HepG2 (cell line): Measurements from ENCODE around the gene RPP25L. TPM values are rescaled to one million over a fixed set of nuclear protein-coding genes. Genes with fewer than 3 reads are reported as not detected.

Source experiments
- ATAC-seq: fragments of 200-7000 bp; cut with Tn5 transposase; 3 replicates; pipeline ENCODE4 v1.9.1; 2020; ENCODE audit warnings: mild to moderate bottlenecking, moderate library complexity
- BruUV-seq: library from RNA; stranded (reverse); fragments of 400-500 nt; replicated peaks from 2 replicates; lab custom pipeline; 2021; lab: Mats Ljungman, UMichigan
- CTCF ChIA-PET: fragments of 300-600 bp; formaldehyde crosslinking; extraction: SDS; loops from one replicate; lab custom pipeline; 2021; ENCODE audit warnings: low total read pairs, inconsistent platforms, low intra/inter-chr PET ratio; lab: Yijun Ruan, JAX
- POLR2A ChIA-PET: fragments of 350-600 bp; sonication (Branson Sonifier 250); formaldehyde crosslinking; loops from one replicate; lab custom pipeline; 2020; ENCODE audit warnings: antibody characterized with exemption, inconsistent platforms; lab: Yijun Ruan, JAX
- DNase-seq: peaks from one replicate; pipeline ENCODE4 v3.0.0-alpha.2; 2015; ENCODE audit warnings: low spot score
- FAIRE-seq: peaks from 3 replicates; lab custom pipeline; 2011; peaks lifted over from hg19 to GRCh38; lab: Jason Lieb, UNC
- H2AFZ ChIP-seq: one replicate; pipeline ENCODE4 v1.6.1; 2011; ENCODE audit warnings: low read length, inconsistent platforms
- H3K27ac ChIP-seq: fragments of 300-600 bp; 3 replicates; pipeline ENCODE4 v1.8.0; 2011; ENCODE audit warnings: mixed run types, mild to moderate bottlenecking, mixed read lengths, low read length, inconsistent platforms; ENCODE audit not compliant: insufficient read depth; ENCODE audit errors: extremely low read length
- H3K27me3 ChIP-seq, 2 experiments: fragments of 200-600 bp in 1 of 2; 2 replicates in 1 of 2; 3 replicates in 1 of 2; pipeline versions ENCODE4 v1.6.0 to v1.8.0; 2011; ENCODE audit warnings: low read length in 2 of 2, mild to moderate bottlenecking in 2 of 2, moderate library complexity in 2 of 2, inconsistent platforms in 1 of 2; ENCODE audit not compliant: insufficient read depth in 2 of 2, control insufficient read depth in 1 of 2
- H3K36me3 ChIP-seq, 2 experiments: fragments of 200-600 bp in 1 of 2; replicated peaks in 1 of 2; 2 replicates in 1 of 2; 3 replicates in 1 of 2; pipeline versions ENCODE4 v1.5.1 to v1.8.0; 2011; ENCODE audit warnings: low read length in 2 of 2, inconsistent platforms in 1 of 2; ENCODE audit not compliant: insufficient read depth in 2 of 2, control insufficient read depth in 1 of 2
- H3K4me1 ChIP-seq: 2 replicates; pipeline ENCODE4 v1.5.1; 2012; ENCODE audit warnings: low read length, inconsistent platforms; ENCODE audit not compliant: insufficient read depth
- H3K4me2 ChIP-seq: 2 replicates; pipeline ENCODE4 v1.6.0; 2011; ENCODE audit warnings: low read depth, low read length, inconsistent platforms
- H3K4me3 ChIP-seq, 3 experiments: fragments of 200-600 bp in 1 of 3; sonication (generic), shearing (Covaris generic) in 1 of 3; replicated peaks in 1 of 3; 2 replicates each; pipeline ENCODE4 v1.5.1; 2011 to 2016; ENCODE audit warnings: low read length in 3 of 3, inconsistent platforms in 2 of 3, low read depth in 2 of 3, mild to moderate bottlenecking in 2 of 3, control low read depth in 1 of 3, mixed read lengths in 1 of 3; ENCODE audit not compliant: insufficient read depth in 1 of 3
- H3K79me2 ChIP-seq: one replicate; pipeline ENCODE4 v1.6.1; 2011; ENCODE audit warnings: low read length, inconsistent platforms; ENCODE audit not compliant: insufficient read depth
- H3K9ac ChIP-seq: 2 replicates; pipeline ENCODE4 v1.6.0; 2011; ENCODE audit warnings: mild to moderate bottlenecking, low read depth, low read length, inconsistent platforms; ENCODE audit not compliant: insufficient read depth
- H3K9me3 ChIP-seq: 2 replicates; pipeline ENCODE4 v1.5.1; 2012; ENCODE audit warnings: mild to moderate bottlenecking, low read length
- H4K20me1 ChIP-seq: 2 replicates; pipeline ENCODE4 v1.6.0; 2011; ENCODE audit warnings: inconsistent platforms, mild to moderate bottlenecking, low read length, moderate library complexity; ENCODE audit not compliant: insufficient read depth
- ARNT ChIP-seq: fragments of 450-650 bp; IDR thresholded peaks from 2 replicates; pipeline ENCODE4 v1.6.1; 2017
- CREB1 ChIP-seq, 2 experiments: fragments of 450-650 bp in 1 of 2; IDR thresholded peaks; 2 replicates each; pipeline ENCODE4 v1.6.1; 2016 to 2017; ENCODE audit warnings: control low read depth in 1 of 2, mild to moderate bottlenecking in 1 of 2, missing compliant biosample characterization in 1 of 2, missing genetic modification characterization in 1 of 2
- ETV5 ChIP-seq: IDR thresholded peaks from 2 replicates; pipeline ENCODE4 v1.6.1; 2018; ENCODE audit warnings: missing biosample characterization, missing genetic modification reagents, inconsistent platforms, borderline replicate concordance
- HOXA5 ChIP-seq: sonication (generic); formaldehyde crosslinking; IDR thresholded peaks from 2 replicates; pipeline ENCODE4 v1.4.0; 2020; ENCODE audit warnings: missing genetic modification reagents
- HOXD1 ChIP-seq: sonication (generic); formaldehyde crosslinking; IDR thresholded peaks from 2 replicates; pipeline ENCODE4 v1.5.0; 2020; ENCODE audit warnings: missing genetic modification reagents
- ISX ChIP-seq: sonication (generic); formaldehyde crosslinking; conservative IDR thresholded peaks from 2 replicates; pipeline ENCODE4 v1.5.0; 2020; ENCODE audit warnings: missing genetic modification reagents
- MXD4 ChIP-seq: IDR thresholded peaks from 2 replicates; pipeline ENCODE4 v1.6.1; 2016; ENCODE audit warnings: mild to moderate bottlenecking, missing biosample characterization, missing genetic modification reagents
- MXI1 ChIP-seq: IDR thresholded peaks from 3 replicates; pipeline ENCODE4 v1.6.1; 2012; ENCODE audit warnings: low read depth, low read length, inconsistent platforms, borderline replicate concordance
- RXRA ChIP-seq: sonication (generic); formaldehyde crosslinking; IDR thresholded peaks from 2 replicates; pipeline ENCODE4 v1.5.1; 2020; ENCODE audit warnings: missing genetic modification reagents
- ZBTB39 ChIP-seq: sonication (generic); formaldehyde crosslinking; IDR thresholded peaks from 2 replicates; pipeline ENCODE4 v1.5.0; 2020; ENCODE audit warnings: missing genetic modification reagents
- ZFP82 ChIP-seq: sonication (generic); formaldehyde crosslinking; IDR thresholded peaks from 2 replicates; pipeline ENCODE4 v1.5.1; 2020; ENCODE audit warnings: mild to moderate bottlenecking, missing genetic modification reagents, borderline replicate concordance
- ZNF530 ChIP-seq: sonication (generic); formaldehyde crosslinking; IDR thresholded peaks from 2 replicates; pipeline ENCODE4 v1.5.0; 2020; ENCODE audit warnings: low read depth, mild to moderate bottlenecking, missing genetic modification reagents
- ZNF660 ChIP-seq: sonication (generic); formaldehyde crosslinking; IDR thresholded peaks from 2 replicates; pipeline ENCODE4 v1.5.1; 2020; ENCODE audit warnings: mild to moderate bottlenecking, low read depth, missing genetic modification reagents, borderline replicate concordance
- ZNF7 ChIP-seq: IDR thresholded peaks from 2 replicates; pipeline ENCODE4 v1.6.1; 2016; ENCODE audit warnings: missing biosample characterization, missing genetic modification reagents
- ZSCAN30 ChIP-seq: sonication (generic); formaldehyde crosslinking; IDR thresholded peaks from 2 replicates; pipeline ENCODE4 v1.5.0; 2020; ENCODE audit warnings: mild to moderate bottlenecking, missing genetic modification reagents
- WGBS: methylation state at CpG from one replicate; pipeline ENCODE4 v1.1.6; 2017; ENCODE audit warnings: low lambda C conversion rate; 5-methylcytosine and 5-hydroxymethylcytosine counted together
- in situ Hi-C: cut with HindIII; loops from 2 replicates; pipeline ENCODE4 v1.10.0; 2017; ENCODE audit warnings: low pct_unique_long_range_greater_than_20kb; ENCODE audit not compliant: extremely low pct_ligation_motif_present
- intact Hi-C: fragments of 100-400 bp; cut with micrococcal nuclease; formaldehyde crosslinking; loops from one replicate; pipeline ENCODE4 v1.10.0; 2022; ENCODE audit not compliant: unreplicated experiment
- polyA plus RNA-seq, 8 experiments: library from polyadenylated mRNA; depleted of rRNA in 3 of 8; stranded (reverse) in 7 of 8; unstranded in 1 of 8; fragments of >200 nt; fragmentation: Illumina TruSeq in 4 of 8; extraction: Trizol in 4 of 8; gene quantifications; 2 replicates each; pipeline versions ENCODE4 v1.2.1 to v1.2.3, GENCODE V29; 2011 to 2016; ENCODE audit warnings: low read depth in 4 of 8, missing spikeins in 1 of 8, mixed read lengths in 1 of 8; ENCODE audit not compliant: insufficient read depth in 1 of 8
- total RNA-seq, 5 experiments: library from RNA; depleted of rRNA; stranded (reverse); fragments of >200 nt; fragmentation: Illumina TruSeq; extraction: Trizol; gene quantifications; 2 replicates each; pipeline ENCODE4 v1.2.3, GENCODE V29; 2016; ENCODE audit warnings: low read depth in 1 of 5
- TF ChIP-seq, protein P1 (sequence below): sonication (generic); formaldehyde crosslinking; IDR thresholded peaks from 2 replicates; pipeline ENCODE4 v1.5.1; 2020; ENCODE audit warnings: missing genetic modification reagents, mild to moderate bottlenecking, borderline replicate concordance

The RPP25L gene
- total and polyA plus RNA-seq, 2 of the 13 experiments (the other 11 are each of a cell fraction or from before 2014, with no cell fraction given), result 24.5 to 27.3 TPM

GRCh38 chr9:34573599-34574325, 38.1 kb downstream of the RPP25L start (continued):
- TF ChIP-seq RXRA (CRISPR knock-in tag) (no peak), HOXA5 (no peak), ISX (CRISPR knock-in tag) (no peak)

DNA sequence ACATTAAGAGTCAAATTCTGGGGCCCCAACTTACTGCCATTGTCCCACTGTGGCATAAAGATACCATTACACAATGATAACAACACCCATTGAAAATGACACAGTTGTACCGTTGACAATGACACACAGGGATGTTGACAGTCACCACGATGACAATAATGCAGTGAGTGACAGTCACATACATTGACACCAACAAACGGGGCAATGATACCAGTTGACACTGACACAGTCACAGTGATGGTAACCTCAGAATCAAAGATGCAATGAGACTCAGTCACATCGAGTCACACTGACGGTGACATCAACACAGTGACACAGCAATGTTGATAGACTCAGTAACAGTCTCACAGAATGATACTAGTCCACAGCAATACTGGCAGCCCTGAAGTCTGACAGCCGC, 39.3 kb downstream of the RPP25L start:
- FAIRE-seq (no peak), DNase-seq (no peak), ATAC-seq (no peak)
- H3K4me2 ChIP-seq, result no peak overlapping the region
- no peaks in the 10 kb centered on the region for H3K36me3 ChIP-seq
- H3K27ac ChIP-seq, result no peak overlapping the region
- H2AFZ ChIP-seq, result no peak overlapping the region
- 48% methylated on average over 3 of the region's 6 CpGs for WGBS
- CTCF ChIA-PET, result no interaction called here
- TF ChIP-seq CREB1 (IDR thresholded peaks at IDR 0.05) (peak; percentile 77), CREB1 (CRISPR knock-in tag; IDR thresholded peaks at IDR 0.05) (no peak), ZNF530 (CRISPR knock-in tag) (no peak)
- intact Hi-C loops, result no loop called here
- H3K9ac ChIP-seq, result no peak overlapping the region
- peaks cover 12 to 84% of the 10 kb centered on the region in 2 experiments for H3K27me3 ChIP-seq
- no peaks in the 10 kb centered on the region for H3K79me2 ChIP-seq
- H4K20me1 ChIP-seq, result no peaks in the 10 kb centered on the region
- in situ Hi-C loops, result no loop called here
- H3K9me3 ChIP-seq, result no peaks in the 10 kb centered on the region
- no TSS peak for BruUV-seq
- POLR2A ChIA-PET, result no interaction called here
- H3K4me1 ChIP-seq, result no peaks in the 10 kb centered on the region
- H3K4me3 ChIP-seq, result no peak overlapping the region

DNA sequence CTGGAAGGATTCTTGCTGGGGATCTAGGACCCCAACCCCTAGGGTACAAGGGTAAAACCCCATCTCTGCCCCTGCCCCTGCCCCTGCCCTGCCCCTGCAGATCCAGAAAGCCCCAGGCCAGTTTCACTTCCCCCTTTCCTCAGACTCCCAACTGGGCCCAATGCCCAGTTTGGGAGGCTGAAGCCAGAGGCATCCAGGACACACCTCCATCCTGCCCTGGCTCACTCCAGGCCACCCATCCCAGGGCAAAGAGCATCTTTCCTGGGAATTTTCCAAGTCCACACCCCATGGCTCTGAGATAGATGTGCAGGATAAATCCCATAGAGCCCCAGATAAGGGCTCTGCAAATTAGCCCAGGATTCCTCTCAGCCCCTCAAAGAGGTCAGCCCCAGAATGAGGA, 39.8 kb downstream of the RPP25L start:
- Histone ChIP-seq H3K4me2 (no peak overlapping the region), H3K4me3 (no peak overlapping the region), H3K79me2 (no peaks in the 10 kb centered on the region), H4K20me1 (no peaks in the 10 kb centered on the region), H3K27me3 (peaks cover 11 to 84% of the 10 kb centered on the region in 2 experiments), H3K4me1 (no peaks in the 10 kb centered on the region), H3K36me3 (no peaks in the 10 kb centered on the region), H2AFZ (no peak overlapping the region), H3K9ac (no peak overlapping the region), H3K9me3 (no peaks in the 10 kb centered on the region), H3K27ac (no peak overlapping the region)
- BruUV-seq, result no TSS peak
- ChIA-PET CTCF (no interaction called here), POLR2A (no interaction called here)
- FAIRE-seq (no peak), ATAC-seq (no peak), DNase-seq (no peak)
- in situ Hi-C loops, result no loop called here
- intact Hi-C loops, result no loop called here
- TF ChIP-seq ZNF7 (CRISPR knock-in tag) (no peak), HOXD1 (CRISPR knock-in tag) (no peak), ZFP82 (CRISPR knock-in tag) (no peak), ETV5 (no peak), MXD4 (CRISPR knock-in tag) (no peak), ARNT (no peak), MXI1 (no peak), ZNF660 (no peak), ZBTB39 (CRISPR knock-in tag) (no peak), ZSCAN30 (CRISPR knock-in tag) (no peak)
- TF ChIP-seq, protein P1, sequence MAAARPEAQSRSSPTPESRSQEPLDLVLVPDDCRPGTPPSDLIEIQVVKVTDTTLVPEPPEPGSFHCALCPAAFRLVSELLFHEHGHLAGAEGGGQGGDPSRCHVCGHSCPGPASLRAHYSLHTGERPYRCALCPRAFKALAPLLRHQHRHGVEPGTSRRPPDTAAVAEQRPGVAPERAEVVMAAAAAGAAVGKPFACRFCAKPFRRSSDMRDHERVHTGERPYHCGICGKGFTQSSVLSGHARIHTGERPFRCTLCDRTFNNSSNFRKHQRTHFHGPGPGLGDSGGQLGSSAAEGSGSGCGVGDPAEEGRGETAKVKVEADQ (CRISPR knock-in tag), result no peak
